Posterior cingulate gyrus (tissue), 11 donors: Measurements from ENCODE around the gene TCF7.

Experiments
- DNase-seq, 10 donors: peaks; one replicate each; pipeline versions ENCODE4 v3.0.0 to v3.0.0-alpha.2; 2020 to 2021; ENCODE audit warnings: mixed read lengths in 3 of 10
- intact Hi-C: fragments of 100-400 bp; cut with DNase I; formaldehyde crosslinking; loops from one replicate; pipeline ENCODE4 v1.15.1; 2023

The TCF7 gene

GRCh38 chr5:134127988-134128647 lies 13.6 kb downstream of the TCF7 start:
- peak in 2 of 10 donors; percentile 39 to 51 for DNase-seq
- intact Hi-C loops = no loop called here

- intact Hi-C loops = no loop called here
- DNase-seq = no peak
Measured at GRCh38 chr5:134128648-134128995, 14.1 kb downstream of the TCF7 start.

GRCh38 chr5:134129411-134130238 lies 15.1 kb downstream of the TCF7 start:
- intact Hi-C loops = no loop called here
- DNase-seq = peak in 2 of 10 donors; percentile 81

- intact Hi-C loops = no loop called here
- DNase-seq = peak in 2 of 10 donors; percentile 59 to 80
Measured at GRCh38 chr5:134130239-134130945, 15.9 kb downstream of the TCF7 start.

- DNase-seq = peak in 2 of 10 donors; percentile 23 to 48
- intact Hi-C loops = no loop called here
Measured at GRCh38 chr5:134131165-134131564, 16.7 kb downstream of the TCF7 start.

GRCh38 chr5:134131578-134132350 lies 17.3 kb downstream of the TCF7 start:
- peak in 2 of 10 donors; percentile 66 to 72 for DNase-seq
- intact Hi-C loops = no loop called here

GRCh38 chr5:134132372-134133187 lies 18.1 kb downstream of the TCF7 start:
- intact Hi-C loops = no loop called here
- DNase-seq = peak in 2 of 10 donors; percentile 47 to 59

- peak in 4 of 10 donors; percentile 9 to 77 (median 49) for DNase-seq
- intact Hi-C loops = no loop called here
Measured at GRCh38 chr5:134133188-134133994, 18.9 kb downstream of the TCF7 start.

- DNase-seq = peak in 4 of 10 donors; percentile 3 to 36 (median 18)
- intact Hi-C loops = no loop called here
Measured at GRCh38 chr5:134133995-134134541, 19.6 kb downstream of the TCF7 start.

GRCh38 chr5:134135091-134135655 lies 20.7 kb downstream of the TCF7 start:
- intact Hi-C loops = no loop called here
- DNase-seq = peak in 3 of 10 donors; percentile 1 to 45 (median 33)

- peak in 6 of 10 donors; percentile 1 to 51 (median 26) for DNase-seq
- intact Hi-C loops = no loop called here
Measured at GRCh38 chr5:134136221-134136631, 21.7 kb downstream of the TCF7 start.

- DNase-seq = peak in 5 of 10 donors; percentile 1 to 60 (median 35)
- intact Hi-C loops = no loop called here
Measured at GRCh38 chr5:134136771-134137170, 22.3 kb downstream of the TCF7 start.

GRCh38 chr5:134138416-134139376 lies 24.2 kb downstream of the TCF7 start:
- peak in 3 of 10 donors; percentile 10 to 58 (median 37) for DNase-seq
- intact Hi-C loops = no loop called here

GRCh38 chr5:134139377-134139851 lies 24.9 kb downstream of the TCF7 start:
- DNase-seq = peak in 4 of 10 donors; percentile 2 to 79 (median 40)
- intact Hi-C loops = no loop called here

- peak in 3 of 10 donors; percentile 0 to 50 (median 11) for DNase-seq
- intact Hi-C loops = loop anchor here (2.0 kb wide), 1 partner anchor 41 kb away; no protein-coding TSS in a partner anchor
Measured at GRCh38 chr5:134139891-134140469, 25.5 kb downstream of the TCF7 start.
